Measurements from ENCODE around the gene THADA. TPM values are rescaled to one million over a fixed set of nuclear protein-coding genes. Genes with fewer than 3 reads are reported as not detected.
"Not testable (repeated sequence)": the region's sequence is repeated elsewhere in the genome, so short reads cannot be mapped to it uniquely, and the experiment has no call there.

The THADA gene
- total and polyA plus RNA-seq, 4 experiments from 2014 or later = 20.3 to 44.8 (median 32.8) TPM

DNA sequence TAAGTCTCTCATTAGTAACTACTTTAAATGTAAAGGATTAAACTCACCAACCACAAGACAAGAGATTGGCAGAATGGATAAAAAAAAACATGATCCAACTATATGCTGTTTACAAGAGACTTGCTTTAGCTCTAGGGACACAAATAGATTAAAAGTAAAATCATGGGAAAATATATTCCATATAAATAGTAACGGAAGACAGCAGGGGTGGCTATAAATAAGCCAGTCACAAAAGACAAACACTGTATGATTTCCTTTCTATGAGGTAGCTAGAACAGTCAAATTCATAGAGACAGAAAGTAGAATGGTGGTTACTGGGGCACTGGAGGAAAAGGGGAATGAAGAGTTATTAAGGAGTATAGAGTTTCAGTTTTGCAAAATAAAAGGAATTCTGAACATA lies 145.2 kb downstream of the THADA start:
- intact Hi-C loops (cut with micrococcal nuclease) = no loop called here
- no peak overlapping the region for H3K4me3 Mint-ChIP-seq
- no peaks in the 10 kb centered on the region for H3K27me3 Mint-ChIP-seq
- peaks cover 0 to 15% (median 8%) of the 10 kb centered on the region in 4 donors for H3K4me1 Mint-ChIP-seq
- no peak overlapping the region for H3K4me3 ChIP-seq (ENCODE audit: low read length in 2 of 2)
- H3K27ac ChIP-seq (ENCODE audit: low read depth, low read length) = no peak overlapping the region
- H3K27me3 ChIP-seq (ENCODE audit: insufficient read depth, low read length) = no peaks in the 10 kb centered on the region
- ChIA-PET CTCF (ENCODE audit: partially characterized antibody) (no interaction called here), POLR2A (ENCODE audit: partially characterized antibody) (no interaction called here)
- no peaks in the 10 kb centered on the region for H3K4me1 ChIP-seq (ENCODE audit: insufficient read depth, low read length)
- DNase-seq = no peak
- no peaks in the 10 kb centered on the region for H3K36me3 ChIP-seq (ENCODE audit: insufficient read depth, low read length)
- H3K27ac Mint-ChIP-seq = no peak overlapping the region
- no peaks in the 10 kb centered on the region for H3K9me3 ChIP-seq (ENCODE audit: control insufficient read depth in 1 of 2, low read length in 2 of 2)
- H3K36me3 Mint-ChIP-seq = peaks cover 46 to 51% of the 10 kb centered on the region in 2 donors
- peaks cover 0 to 4% (median 1%) of the 10 kb centered on the region in 8 donors for H3K9me3 Mint-ChIP-seq

GRCh38 chr2:43448822-43449110 lies 147.1 kb downstream of the THADA start:
- intact Hi-C loops (cut with micrococcal nuclease) = no loop called here
- H3K36me3 Mint-ChIP-seq = peaks cover 50 to 58% of the 10 kb centered on the region in 2 donors

GRCh38 chr2:43448011-43448821 lies 147.6 kb downstream of the THADA start:
- H3K27me3 Mint-ChIP-seq = no peaks in the 10 kb centered on the region
- H3K9me3 Mint-ChIP-seq = peaks cover 0 to 4% (median 1%) of the 10 kb centered on the region in 8 donors
- H3K27me3 ChIP-seq (ENCODE audit: insufficient read depth, low read length) = no peaks in the 10 kb centered on the region
- POLR2A ChIA-PET (ENCODE audit: partially characterized antibody) = no interaction called here
- DNase-seq = no peak
- intact Hi-C loops (cut with micrococcal nuclease) = no loop called here
- H3K4me3 ChIP-seq (ENCODE audit: low read length in 2 of 2) = no peak overlapping the region
- H3K27ac ChIP-seq (ENCODE audit: low read depth, low read length) = no peak overlapping the region
- H3K4me1 ChIP-seq (ENCODE audit: insufficient read depth, low read length) = no peaks in the 10 kb centered on the region
- peak overlapping the region in 2 of 7 donors; percentile 30 to 42 for H3K27ac Mint-ChIP-seq
- H3K9me3 ChIP-seq (ENCODE audit: control insufficient read depth in 1 of 2, low read length in 2 of 2) = no peaks in the 10 kb centered on the region
- H3K4me1 Mint-ChIP-seq = peaks cover 0 to 20% (median 10%) of the 10 kb centered on the region in 4 donors
- H3K36me3 ChIP-seq (ENCODE audit: insufficient read depth, low read length) = no peaks in the 10 kb centered on the region
- no peak overlapping the region for H3K4me3 Mint-ChIP-seq
- CTCF ChIA-PET (ENCODE audit: partially characterized antibody) = no interaction called here
- H3K36me3 Mint-ChIP-seq = peaks cover 54 to 57% of the 10 kb centered on the region in 2 donors

More at GRCh38 chr2:43448822-43449110, 147.1 kb downstream of the THADA start:
- no peak for DNase-seq
- no peaks in the 10 kb centered on the region for H3K36me3 ChIP-seq (ENCODE audit: insufficient read depth, low read length)
- no peaks in the 10 kb centered on the region for H3K9me3 ChIP-seq (ENCODE audit: control insufficient read depth in 1 of 2, low read length in 2 of 2)
- H3K27me3 ChIP-seq (ENCODE audit: insufficient read depth, low read length) = no peaks in the 10 kb centered on the region
- H3K27ac Mint-ChIP-seq = peak overlapping the region in 2 of 7 donors; percentile 30 to 42
- no peaks in the 10 kb centered on the region for H3K4me1 ChIP-seq (ENCODE audit: insufficient read depth, low read length)
- ChIA-PET POLR2A (ENCODE audit: partially characterized antibody) (no interaction called here), CTCF (ENCODE audit: partially characterized antibody) (no interaction called here)
- H3K4me3 ChIP-seq (ENCODE audit: low read length in 2 of 2) = no peak overlapping the region
- peaks cover 0 to 20% (median 10%) of the 10 kb centered on the region in 4 donors for H3K4me1 Mint-ChIP-seq
- no peak overlapping the region for H3K4me3 Mint-ChIP-seq
- H3K9me3 Mint-ChIP-seq = peaks cover 0 to 4% (median 1%) of the 10 kb centered on the region in 8 donors
- H3K27me3 Mint-ChIP-seq = no peaks in the 10 kb centered on the region
- no peak overlapping the region for H3K27ac ChIP-seq (ENCODE audit: low read depth, low read length)

DNA sequence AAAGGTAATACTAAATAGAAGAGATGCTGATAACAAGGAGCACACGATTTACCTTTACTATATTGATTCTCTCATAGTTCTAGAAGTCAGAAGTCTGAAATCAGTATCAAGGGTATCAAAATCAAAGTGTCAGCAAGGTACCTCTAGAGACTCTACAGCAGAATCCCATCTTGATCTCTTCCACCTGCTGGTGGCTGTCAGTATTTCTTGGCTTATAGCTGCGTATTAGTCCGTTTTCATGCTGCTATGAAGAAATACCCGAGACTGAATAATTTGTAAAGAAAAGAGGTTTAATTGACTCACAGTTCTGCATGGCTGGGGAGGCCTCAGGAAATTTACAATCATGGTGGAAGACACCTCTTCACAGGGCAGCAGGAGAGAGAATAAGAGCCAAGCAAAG lies 149.1 kb downstream of the THADA start:
- DNase-seq; CTCF ChIA-PET (ENCODE audit: partially characterized antibody); intact Hi-C loops (cut with micrococcal nuclease): not testable (repeated sequence)

GRCh38 chr2:43445781-43446180 lies 150.1 kb downstream of the THADA start:
- H3K36me3 Mint-ChIP-seq = peaks cover 44 to 50% of the 10 kb centered on the region in 2 donors
- Histone ChIP-seq H3K27ac (ENCODE audit: low read depth, low read length) (no peak overlapping the region), H3K9me3 (ENCODE audit: control insufficient read depth in 1 of 2, low read length in 2 of 2) (no peaks in the 10 kb centered on the region), H3K4me1 (ENCODE audit: insufficient read depth, low read length) (no peaks in the 10 kb centered on the region), H3K36me3 (ENCODE audit: insufficient read depth, low read length) (no peaks in the 10 kb centered on the region), H3K27me3 (ENCODE audit: insufficient read depth, low read length) (no peaks in the 10 kb centered on the region), H3K4me3 (ENCODE audit: low read length in 2 of 2) (no peak overlapping the region)
- H3K27me3 Mint-ChIP-seq = no peaks in the 10 kb centered on the region
- peaks cover 0 to 3% (median 0%) of the 10 kb centered on the region in 8 donors for H3K9me3 Mint-ChIP-seq
- intact Hi-C loops (cut with micrococcal nuclease) = no loop called here
- peaks cover 0 to 24% (median 13%) of the 10 kb centered on the region in 4 donors for H3K4me1 Mint-ChIP-seq
- DNase-seq = no peak
- H3K27ac Mint-ChIP-seq = peak overlapping the region in 1 of 7 donors; percentile 50
- POLR2A ChIA-PET (ENCODE audit: partially characterized antibody) = no interaction called here
- no peak overlapping the region for H3K4me3 Mint-ChIP-seq
- CTCF ChIA-PET (ENCODE audit: partially characterized antibody) = no interaction called here

More for the DNA sequence above, 149.1 kb downstream of the THADA start:
- Mint-ChIP-seq H3K27ac (peak overlapping the region in 1 of 7 donors; percentile 43), H3K4me1 (peaks cover 0 to 22% (median 14%) of the 10 kb centered on the region in 4 donors), H3K36me3 (peaks cover 49 to 56% of the 10 kb centered on the region in 2 donors)
- POLR2A ChIA-PET (ENCODE audit: partially characterized antibody); H3K36me3 ChIP-seq (ENCODE audit: insufficient read depth, low read length); H3K4me1 ChIP-seq (ENCODE audit: insufficient read depth, low read length); H3K4me3 ChIP-seq (ENCODE audit: low read length in 2 of 2); H3K4me3 Mint-ChIP-seq; H3K27ac ChIP-seq (ENCODE audit: low read depth, low read length); H3K27me3 Mint-ChIP-seq; H3K9me3 Mint-ChIP-seq; H3K9me3 ChIP-seq (ENCODE audit: control insufficient read depth in 1 of 2, low read length in 2 of 2); H3K27me3 ChIP-seq (ENCODE audit: insufficient read depth, low read length): not testable (repeated sequence)

- no peaks in the 10 kb centered on the region for H3K4me1 ChIP-seq (ENCODE audit: insufficient read depth, low read length)
- Mint-ChIP-seq H3K27me3 (no peaks in the 10 kb centered on the region), H3K27ac (peak overlapping the region in 2 of 7 donors; percentile 3 to 50), H3K36me3 (peaks cover 43 to 44% of the 10 kb centered on the region in 2 donors), H3K4me3 (no peak overlapping the region), H3K4me1 (peaks cover 6 to 24% (median 13%) of the 10 kb centered on the region in 4 donors), H3K9me3 (peaks cover 0 to 3% (median 0%) of the 10 kb centered on the region in 8 donors)
- intact Hi-C loops (cut with micrococcal nuclease) = no loop called here
- H3K9me3 ChIP-seq (ENCODE audit: control insufficient read depth in 1 of 2, low read length in 2 of 2) = no peaks in the 10 kb centered on the region
- H3K27ac ChIP-seq (ENCODE audit: low read depth, low read length) = no peak overlapping the region
- no peaks in the 10 kb centered on the region for H3K27me3 ChIP-seq (ENCODE audit: insufficient read depth, low read length)
- no peaks in the 10 kb centered on the region for H3K36me3 ChIP-seq (ENCODE audit: insufficient read depth, low read length)
- CTCF ChIA-PET (ENCODE audit: partially characterized antibody) = no interaction called here
- no peak overlapping the region for H3K4me3 ChIP-seq (ENCODE audit: low read length in 2 of 2)
- POLR2A ChIA-PET (ENCODE audit: partially characterized antibody) = interaction anchor here (2.0 kb wide), 1 partner anchor 18 kb away, joined by 4 read pairs; no protein-coding TSS in a partner anchor
- DNase-seq = no peak
Measured at GRCh38 chr2:43444989-43445645, 150.7 kb downstream of the THADA start.

DNA sequence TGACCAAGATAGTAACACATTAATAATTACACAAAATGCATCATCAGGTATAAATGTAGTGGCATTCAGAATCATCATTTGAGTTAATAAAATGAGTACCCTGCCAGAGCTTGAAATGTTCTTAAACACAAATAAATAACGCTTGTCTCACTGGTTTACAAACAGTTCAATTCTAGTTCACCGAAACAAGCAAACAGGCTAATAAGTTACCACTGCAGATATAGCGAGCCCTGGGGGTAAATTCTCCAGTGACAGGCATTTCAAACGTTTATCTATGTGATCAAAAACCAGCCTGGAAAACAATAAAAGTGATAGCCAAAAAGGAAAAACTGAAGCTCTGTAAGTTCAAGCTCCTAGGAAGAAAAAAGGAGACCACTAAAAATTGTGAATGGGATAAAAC lies 152.6 kb downstream of the THADA start:
- no peak overlapping the region for H3K4me3 Mint-ChIP-seq
- Histone ChIP-seq H3K4me1 (ENCODE audit: insufficient read depth, low read length) (no peaks in the 10 kb centered on the region), H3K27ac (ENCODE audit: low read depth, low read length) (no peak overlapping the region), H3K27me3 (ENCODE audit: insufficient read depth, low read length) (no peaks in the 10 kb centered on the region), H3K36me3 (ENCODE audit: insufficient read depth, low read length) (no peaks in the 10 kb centered on the region), H3K4me3 (ENCODE audit: low read length in 2 of 2) (no peak overlapping the region), H3K9me3 (ENCODE audit: control insufficient read depth in 1 of 2, low read length in 2 of 2) (no peaks in the 10 kb centered on the region)
- H3K27me3 Mint-ChIP-seq = no peaks in the 10 kb centered on the region
- H3K9me3 Mint-ChIP-seq = peaks cover 0 to 3% (median 0%) of the 10 kb centered on the region in 8 donors
- H3K4me1 Mint-ChIP-seq = peaks cover 7 to 22% (median 10%) of the 10 kb centered on the region in 4 donors
- POLR2A ChIA-PET (ENCODE audit: partially characterized antibody) = interaction anchor here (1.0 to 2.0 kb wide), 2 partner anchors 17 kb away, joined by 3 to 4 read pairs; no protein-coding TSS in a partner anchor
- DNase-seq = no peak
- H3K27ac Mint-ChIP-seq = peak overlapping the region in 2 of 7 donors; percentile 48 to 57
- intact Hi-C loops (cut with micrococcal nuclease) = no loop called here
- CTCF ChIA-PET (ENCODE audit: partially characterized antibody) = interaction anchor here (0.9 kb wide), 1 partner anchor 500 kb away, joined by 3 read pairs; no protein-coding TSS in a partner anchor
- H3K36me3 Mint-ChIP-seq = peaks cover 35 to 38% of the 10 kb centered on the region in 2 donors
